ENCODE measurements around the gene RRAS2.
A peak's percentile ranks its signal among the peaks of the same experiment; 100 is the strongest.
"Not testable (repeated sequence)": the region's sequence is repeated elsewhere in the genome, so short reads cannot be mapped to it uniquely, and the experiment has no call there.

The RRAS2 gene

DNA sequence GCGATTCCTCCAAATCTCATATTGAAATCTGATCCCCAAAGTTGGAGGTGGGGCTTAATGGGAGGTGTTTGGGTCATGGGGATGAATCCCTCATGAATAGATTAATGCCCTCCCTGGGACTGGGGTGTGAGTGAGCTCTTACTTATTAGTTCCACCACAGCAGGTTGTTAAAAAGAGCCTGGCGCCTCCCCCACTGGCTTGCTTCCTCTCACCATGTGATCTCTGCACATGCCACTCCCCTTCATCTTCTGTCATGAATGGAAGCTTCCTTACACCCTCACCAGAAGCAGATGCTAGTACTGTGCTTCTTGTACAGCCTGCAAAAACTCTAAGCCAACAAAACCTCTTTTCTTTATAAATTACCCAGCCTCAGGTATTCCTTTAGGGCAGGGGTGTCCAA lies 8.8 kb downstream of the RRAS2 start:
- TF ChIP-seq, protein P1, sequence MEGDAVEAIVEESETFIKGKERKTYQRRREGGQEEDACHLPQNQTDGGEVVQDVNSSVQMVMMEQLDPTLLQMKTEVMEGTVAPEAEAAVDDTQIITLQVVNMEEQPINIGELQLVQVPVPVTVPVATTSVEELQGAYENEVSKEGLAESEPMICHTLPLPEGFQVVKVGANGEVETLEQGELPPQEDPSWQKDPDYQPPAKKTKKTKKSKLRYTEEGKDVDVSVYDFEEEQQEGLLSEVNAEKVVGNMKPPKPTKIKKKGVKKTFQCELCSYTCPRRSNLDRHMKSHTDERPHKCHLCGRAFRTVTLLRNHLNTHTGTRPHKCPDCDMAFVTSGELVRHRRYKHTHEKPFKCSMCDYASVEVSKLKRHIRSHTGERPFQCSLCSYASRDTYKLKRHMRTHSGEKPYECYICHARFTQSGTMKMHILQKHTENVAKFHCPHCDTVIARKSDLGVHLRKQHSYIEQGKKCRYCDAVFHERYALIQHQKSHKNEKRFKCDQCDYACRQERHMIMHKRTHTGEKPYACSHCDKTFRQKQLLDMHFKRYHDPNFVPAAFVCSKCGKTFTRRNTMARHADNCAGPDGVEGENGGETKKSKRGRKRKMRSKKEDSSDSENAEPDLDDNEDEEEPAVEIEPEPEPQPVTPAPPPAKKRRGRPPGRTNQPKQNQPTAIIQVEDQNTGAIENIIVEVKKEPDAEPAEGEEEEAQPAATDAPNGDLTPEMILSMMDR (IDR thresholded peaks at IDR 0.05; ENCODE audit: low read depth, low read length): no peak
- no peak for DNase-seq (ENCODE audit: low read depth in 2 of 2)

DNA sequence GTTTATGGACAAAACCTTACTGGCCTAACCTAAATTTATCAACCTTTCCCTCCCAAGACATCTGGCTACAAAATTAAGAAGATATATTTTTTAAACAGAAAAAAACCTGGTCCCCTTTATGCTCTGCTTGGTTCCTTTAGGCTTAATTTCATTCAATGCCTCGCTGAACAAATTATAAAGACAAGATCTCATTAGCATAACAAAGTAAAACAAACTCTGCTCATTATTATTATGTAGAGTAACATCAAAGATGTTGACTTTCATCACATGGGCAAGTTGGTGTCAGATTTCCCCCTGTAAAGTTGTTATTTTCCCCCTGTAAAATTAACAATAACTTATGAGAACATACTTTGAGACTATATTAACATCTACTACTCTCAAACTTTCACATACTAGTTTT lies 11.0 kb downstream of the RRAS2 start:
- DNase-seq (ENCODE audit: low read depth in 2 of 2): no peak
- no peak overlapping the region for H3K4me3 ChIP-seq (replicated peaks in 1 of 2; ENCODE audit: low read depth in 2 of 2, low read length in 2 of 2)
- TF ChIP-seq, protein P1 (IDR thresholded peaks at IDR 0.05; ENCODE audit: low read depth, low read length): no peak

More for the DNA sequence above, 8.8 kb downstream of the RRAS2 start:
- no peak overlapping the region for H3K4me3 ChIP-seq (replicated peaks in 1 of 2; ENCODE audit: low read depth in 2 of 2, low read length in 2 of 2)

DNA sequence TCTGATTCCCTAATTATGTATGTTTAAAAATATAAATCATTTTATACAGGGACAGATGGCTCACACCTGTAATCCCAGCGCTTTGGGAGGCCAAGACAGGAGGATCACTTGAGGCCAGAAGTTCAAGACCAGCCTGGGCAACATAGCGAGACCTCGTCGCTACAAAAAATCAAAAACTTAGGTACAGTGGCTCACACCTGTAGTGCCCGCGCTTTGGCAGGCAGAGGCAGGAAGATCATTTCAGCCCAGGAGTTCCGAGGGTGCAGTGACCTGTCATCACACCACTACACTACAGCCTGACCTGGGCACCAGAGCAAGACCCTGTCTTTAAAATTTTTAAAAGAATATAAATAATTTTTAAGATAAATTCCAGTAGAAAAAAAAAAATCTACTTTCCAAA lies 11.5 kb downstream of the RRAS2 start:
- no peak for DNase-seq (ENCODE audit: low read depth in 2 of 2)
- no peak overlapping the region for H3K4me3 ChIP-seq (replicated peaks in 1 of 2; ENCODE audit: low read depth in 2 of 2, low read length in 2 of 2)
- TF ChIP-seq, protein P1 (IDR thresholded peaks at IDR 0.05; ENCODE audit: low read depth, low read length): no peak

DNA sequence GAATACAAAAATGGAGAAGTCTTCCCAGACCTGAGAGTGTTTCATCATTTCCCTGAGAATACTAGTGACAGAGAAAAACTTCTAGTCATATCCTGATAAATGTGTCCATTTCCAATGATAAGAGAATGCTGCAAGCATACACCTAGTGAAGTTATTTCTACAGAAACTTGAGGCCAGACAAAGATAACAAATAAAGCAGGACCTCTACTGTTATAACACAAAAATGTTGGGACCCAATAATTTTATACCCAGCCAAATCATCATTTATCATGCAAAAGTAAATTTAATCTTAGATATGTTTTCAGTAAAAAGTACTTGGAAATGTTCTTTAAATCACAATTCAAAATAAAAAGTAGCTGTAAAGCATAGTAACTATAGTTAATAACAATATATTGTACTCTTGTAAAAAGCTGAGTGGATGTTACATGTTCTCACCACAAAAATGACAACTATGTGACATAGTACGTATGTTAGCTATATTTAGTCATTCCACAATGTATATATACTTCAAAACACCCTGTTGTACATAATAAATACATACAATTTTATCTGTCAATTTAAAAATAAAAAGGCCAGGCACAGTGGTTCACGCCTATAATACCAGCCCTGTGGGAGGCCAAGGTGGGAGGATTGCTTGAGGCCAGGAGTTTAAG lies 12.6 kb downstream of the RRAS2 start:
- no peak for DNase-seq (ENCODE audit: low read depth in 2 of 2)
- no peak overlapping the region for H3K4me3 ChIP-seq (replicated peaks in 1 of 2; ENCODE audit: low read depth in 2 of 2, low read length in 2 of 2)
- TF ChIP-seq, protein P1 (IDR thresholded peaks at IDR 0.05; ENCODE audit: low read depth, low read length): no peak

DNA sequence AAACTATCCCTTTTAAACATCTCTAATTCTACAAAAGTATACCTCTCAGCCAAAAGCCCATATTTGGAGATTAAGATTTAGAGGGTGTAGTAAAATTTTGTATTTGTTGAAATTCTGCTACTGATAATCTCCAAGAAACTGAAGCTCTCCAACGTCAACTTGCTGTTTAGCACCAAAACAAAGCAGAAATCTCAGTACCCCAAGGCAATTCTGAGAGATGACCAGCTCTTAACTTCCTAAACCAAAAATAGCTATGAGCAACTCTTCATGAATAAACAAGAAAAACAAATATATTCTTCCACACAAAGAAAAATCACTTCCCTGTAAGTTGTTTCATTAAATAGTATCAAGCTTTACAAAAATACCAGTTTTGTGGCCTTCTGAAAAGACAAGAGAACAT lies 13.3 kb downstream of the RRAS2 start:
- TF ChIP-seq, protein P1 (IDR thresholded peaks at IDR 0.05; ENCODE audit: low read depth, low read length): no peak
- no peak for DNase-seq (ENCODE audit: low read depth in 2 of 2)
- no peak overlapping the region for H3K4me3 ChIP-seq (replicated peaks in 1 of 2; ENCODE audit: low read depth in 2 of 2, low read length in 2 of 2)

DNA sequence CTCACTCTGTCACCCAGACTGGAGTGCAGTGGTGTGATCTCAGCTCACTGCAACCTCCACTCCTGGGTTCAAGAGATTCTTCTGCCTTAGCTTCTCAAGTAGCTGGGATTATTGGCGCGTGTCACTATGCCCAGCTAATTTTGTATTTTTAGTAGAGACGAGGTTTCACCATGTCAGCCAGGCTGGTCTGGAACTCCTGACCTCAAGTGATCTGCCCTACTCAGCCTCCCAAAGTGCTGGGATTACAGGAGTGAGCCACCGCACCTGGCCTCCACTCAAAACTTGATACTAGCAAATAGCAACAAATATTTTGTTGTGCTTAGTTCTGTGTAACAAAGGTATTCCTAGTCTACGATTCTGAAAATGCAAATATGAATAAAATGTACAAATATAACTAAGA lies 14.0 kb downstream of the RRAS2 start:
- DNase-seq (ENCODE audit: low read depth in 2 of 2); H3K4me3 ChIP-seq (replicated peaks in 1 of 2; ENCODE audit: low read depth in 2 of 2, low read length in 2 of 2): not testable (repeated sequence)

DNA sequence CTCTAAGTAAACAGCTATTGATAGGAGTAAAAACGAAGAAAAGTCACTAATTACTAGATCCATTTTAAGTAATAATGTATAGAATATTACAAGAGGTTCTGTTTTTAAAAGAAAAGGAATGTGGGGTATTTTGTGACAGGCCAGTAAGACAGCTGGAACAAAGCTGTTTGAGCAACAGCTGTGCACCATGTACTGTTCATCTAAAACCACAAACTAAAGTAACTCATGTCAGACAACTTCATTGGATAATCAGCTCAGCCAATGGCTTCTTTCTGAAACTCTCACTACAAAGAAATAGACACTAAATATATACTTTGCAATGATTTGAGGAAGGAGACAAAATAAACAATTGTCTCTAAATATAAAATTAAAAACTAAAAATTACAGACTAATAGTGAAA lies 16.1 kb downstream of the RRAS2 start:
- TF ChIP-seq, protein P1 (IDR thresholded peaks at IDR 0.05; ENCODE audit: low read depth, low read length): no peak
- H3K4me3 ChIP-seq (replicated peaks in 1 of 2; ENCODE audit: low read depth in 2 of 2, low read length in 2 of 2): no peak overlapping the region
- DNase-seq (ENCODE audit: low read depth in 2 of 2): peak; percentile 52 to 83
